Spleen (tissue), 7 donors: ENCODE data around the gene ARID3B.

Experiments used
- POLR2A ChIP-seq, 3 donors: fragments of 450-650 bp; IDR thresholded peaks; one replicate each; pipeline ENCODE4 v1.5.1; 2017; ENCODE audit warnings: antibody characterized with exemption in 3 of 3, mild to moderate bottlenecking in 1 of 3
- POLR2AphosphoS5 ChIP-seq, 3 donors: sonication (generic); formaldehyde crosslinking; IDR thresholded peaks; one replicate each; pipeline ENCODE4 v1.5.1; 2017; ENCODE audit warnings: antibody characterized with exemption in 3 of 3
- TF ChIP-seq, protein P1 (sequence below), 11 experiments: fragments of 200-600 bp in 7 of 11; fragments of 450-650 bp in 4 of 11; sonication (generic) in 4 of 11; IDR thresholded peaks in 8 of 11; conservative IDR thresholded peaks in 3 of 11; 1 replicate in 7 of 11; 2 replicates in 4 of 11; pipeline versions ENCODE4 v1.4.0 to v1.8.0; 2016 to 2021; ENCODE audit warnings: antibody characterized with exemption in 11 of 11, inconsistent platforms in 4 of 11, mild to moderate bottlenecking in 1 of 11
- donor health status: DM: no; HTN: no; CAD: no; lungs with moderate emphysema.
- donor health status: DM: no; HTN: no; CAD: no.
- donor health status: DM: no; HTN: no; CAD: no.

GRCh38 chr15:74579001-74579400, 38.0 kb downstream of the ARID3B start:
- no peak for TF ChIP-seq POLR2A (IDR thresholded peaks at IDR 0.05)
- TF ChIP-seq, protein P1, sequence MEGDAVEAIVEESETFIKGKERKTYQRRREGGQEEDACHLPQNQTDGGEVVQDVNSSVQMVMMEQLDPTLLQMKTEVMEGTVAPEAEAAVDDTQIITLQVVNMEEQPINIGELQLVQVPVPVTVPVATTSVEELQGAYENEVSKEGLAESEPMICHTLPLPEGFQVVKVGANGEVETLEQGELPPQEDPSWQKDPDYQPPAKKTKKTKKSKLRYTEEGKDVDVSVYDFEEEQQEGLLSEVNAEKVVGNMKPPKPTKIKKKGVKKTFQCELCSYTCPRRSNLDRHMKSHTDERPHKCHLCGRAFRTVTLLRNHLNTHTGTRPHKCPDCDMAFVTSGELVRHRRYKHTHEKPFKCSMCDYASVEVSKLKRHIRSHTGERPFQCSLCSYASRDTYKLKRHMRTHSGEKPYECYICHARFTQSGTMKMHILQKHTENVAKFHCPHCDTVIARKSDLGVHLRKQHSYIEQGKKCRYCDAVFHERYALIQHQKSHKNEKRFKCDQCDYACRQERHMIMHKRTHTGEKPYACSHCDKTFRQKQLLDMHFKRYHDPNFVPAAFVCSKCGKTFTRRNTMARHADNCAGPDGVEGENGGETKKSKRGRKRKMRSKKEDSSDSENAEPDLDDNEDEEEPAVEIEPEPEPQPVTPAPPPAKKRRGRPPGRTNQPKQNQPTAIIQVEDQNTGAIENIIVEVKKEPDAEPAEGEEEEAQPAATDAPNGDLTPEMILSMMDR (IDR thresholded peaks at IDR 0.05 in 8 of 11, conservative IDR thresholded peaks at IDR 0.05 in 3 of 11) = no peak
- TF ChIP-seq POLR2AphosphoS5 (IDR thresholded peaks at IDR 0.05) = no peak
